GM12874 (cell line): ENCODE data around the gene TMEM132E.

Experiments used
- TF ChIP-seq, protein P1 (sequence below): IDR thresholded peaks from 2 replicates; pipeline ENCODE4 v1.5.1; 2011; ENCODE audit warnings: low read depth, mild to moderate bottlenecking, control low read depth, low read length, moderate library complexity; ENCODE audit not compliant: insufficient read depth

TMEM132E gene

DNA sequence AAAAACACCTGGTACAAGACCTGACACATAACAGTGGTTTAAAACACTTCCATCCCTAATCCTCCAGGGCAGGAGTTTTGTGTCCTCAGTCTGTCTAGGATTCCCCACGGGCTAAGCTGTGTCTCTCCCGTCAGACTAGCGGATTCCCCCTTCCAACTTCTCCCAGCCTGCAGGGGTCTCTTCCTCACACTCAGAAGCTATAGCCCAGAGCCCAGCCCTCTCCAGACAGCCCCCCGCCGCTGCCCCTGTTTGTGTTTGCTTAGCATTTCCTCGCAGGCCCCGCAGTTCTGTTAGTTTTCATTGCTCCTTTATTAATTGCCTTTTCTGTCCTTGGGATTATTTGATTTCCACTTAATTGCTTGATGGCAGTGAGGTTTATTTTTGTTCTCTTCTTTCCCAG lies 91.2 kb downstream of the TMEM132E start:
- TF ChIP-seq, protein P1, sequence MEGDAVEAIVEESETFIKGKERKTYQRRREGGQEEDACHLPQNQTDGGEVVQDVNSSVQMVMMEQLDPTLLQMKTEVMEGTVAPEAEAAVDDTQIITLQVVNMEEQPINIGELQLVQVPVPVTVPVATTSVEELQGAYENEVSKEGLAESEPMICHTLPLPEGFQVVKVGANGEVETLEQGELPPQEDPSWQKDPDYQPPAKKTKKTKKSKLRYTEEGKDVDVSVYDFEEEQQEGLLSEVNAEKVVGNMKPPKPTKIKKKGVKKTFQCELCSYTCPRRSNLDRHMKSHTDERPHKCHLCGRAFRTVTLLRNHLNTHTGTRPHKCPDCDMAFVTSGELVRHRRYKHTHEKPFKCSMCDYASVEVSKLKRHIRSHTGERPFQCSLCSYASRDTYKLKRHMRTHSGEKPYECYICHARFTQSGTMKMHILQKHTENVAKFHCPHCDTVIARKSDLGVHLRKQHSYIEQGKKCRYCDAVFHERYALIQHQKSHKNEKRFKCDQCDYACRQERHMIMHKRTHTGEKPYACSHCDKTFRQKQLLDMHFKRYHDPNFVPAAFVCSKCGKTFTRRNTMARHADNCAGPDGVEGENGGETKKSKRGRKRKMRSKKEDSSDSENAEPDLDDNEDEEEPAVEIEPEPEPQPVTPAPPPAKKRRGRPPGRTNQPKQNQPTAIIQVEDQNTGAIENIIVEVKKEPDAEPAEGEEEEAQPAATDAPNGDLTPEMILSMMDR, result no peak

DNA sequence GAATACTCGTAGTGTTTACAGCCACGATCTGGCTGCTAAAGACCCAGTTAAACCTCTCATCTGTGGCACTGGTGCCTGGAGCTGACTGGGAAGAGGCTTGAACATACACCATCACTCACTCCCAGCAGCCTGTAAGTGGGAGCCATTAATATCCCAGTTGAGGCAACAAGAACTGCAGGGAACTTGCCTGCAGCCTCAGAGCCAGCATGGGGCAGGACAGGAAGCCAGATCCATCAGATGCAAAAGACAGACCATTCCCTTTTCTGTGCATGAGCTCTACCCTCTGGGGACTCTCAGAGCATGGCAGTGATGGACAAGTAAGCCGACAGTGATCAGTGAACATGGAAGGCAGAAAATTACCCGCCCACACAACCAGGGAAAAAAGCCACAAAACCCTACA lies 91.8 kb downstream of the TMEM132E start:
- TF ChIP-seq, protein P1, result no peak

DNA sequence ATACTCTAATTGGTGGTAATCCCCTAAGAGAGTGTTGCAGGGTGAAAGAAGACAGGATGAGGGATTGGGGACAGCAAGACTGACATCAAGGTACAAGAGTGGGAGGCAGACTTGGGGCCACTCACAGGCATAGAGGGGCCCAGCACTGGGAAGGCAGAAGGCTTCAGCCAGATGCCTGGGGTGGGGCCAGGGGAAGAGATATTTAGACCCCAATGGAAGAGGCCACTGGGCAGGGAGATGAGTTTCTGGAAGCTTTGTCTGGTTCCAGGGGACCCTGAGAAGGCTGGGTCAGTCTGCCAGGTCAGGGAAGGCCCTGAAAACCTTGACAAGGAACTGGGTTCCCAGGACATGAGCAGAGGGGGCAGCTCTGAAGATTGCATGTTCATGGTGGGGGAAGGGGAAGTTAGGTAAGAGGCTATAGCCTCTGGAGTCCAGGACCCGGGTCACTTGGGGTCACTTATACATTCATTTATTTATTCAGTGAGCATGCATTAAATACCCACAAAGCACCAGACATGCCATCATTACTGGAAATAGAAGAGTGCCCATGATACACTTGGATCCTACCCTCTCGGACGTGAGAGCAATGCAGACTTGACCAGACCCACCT lies 92.9 kb downstream of the TMEM132E start:
- TF ChIP-seq, protein P1, result no peak

DNA sequence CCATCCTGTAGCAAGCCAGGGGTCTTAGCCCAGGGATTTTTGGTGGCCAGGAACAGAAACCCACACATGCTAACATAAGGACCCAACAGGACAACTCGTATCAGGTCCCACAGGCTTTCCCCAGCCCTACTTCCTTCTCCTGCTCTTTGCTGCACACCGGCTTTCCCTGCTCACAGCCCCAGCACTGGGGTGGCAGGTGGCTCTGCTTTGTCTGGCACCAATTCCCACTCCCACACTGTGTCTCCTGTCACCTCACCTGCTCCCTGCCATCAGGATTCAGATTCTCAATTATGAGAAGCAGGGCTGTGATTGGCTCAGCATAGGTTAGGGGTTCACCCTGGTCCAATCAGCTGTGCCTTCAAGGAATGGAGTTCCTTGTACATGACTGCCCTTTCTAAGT lies 94.1 kb downstream of the TMEM132E start:
- TF ChIP-seq, protein P1, result no peak

DNA sequence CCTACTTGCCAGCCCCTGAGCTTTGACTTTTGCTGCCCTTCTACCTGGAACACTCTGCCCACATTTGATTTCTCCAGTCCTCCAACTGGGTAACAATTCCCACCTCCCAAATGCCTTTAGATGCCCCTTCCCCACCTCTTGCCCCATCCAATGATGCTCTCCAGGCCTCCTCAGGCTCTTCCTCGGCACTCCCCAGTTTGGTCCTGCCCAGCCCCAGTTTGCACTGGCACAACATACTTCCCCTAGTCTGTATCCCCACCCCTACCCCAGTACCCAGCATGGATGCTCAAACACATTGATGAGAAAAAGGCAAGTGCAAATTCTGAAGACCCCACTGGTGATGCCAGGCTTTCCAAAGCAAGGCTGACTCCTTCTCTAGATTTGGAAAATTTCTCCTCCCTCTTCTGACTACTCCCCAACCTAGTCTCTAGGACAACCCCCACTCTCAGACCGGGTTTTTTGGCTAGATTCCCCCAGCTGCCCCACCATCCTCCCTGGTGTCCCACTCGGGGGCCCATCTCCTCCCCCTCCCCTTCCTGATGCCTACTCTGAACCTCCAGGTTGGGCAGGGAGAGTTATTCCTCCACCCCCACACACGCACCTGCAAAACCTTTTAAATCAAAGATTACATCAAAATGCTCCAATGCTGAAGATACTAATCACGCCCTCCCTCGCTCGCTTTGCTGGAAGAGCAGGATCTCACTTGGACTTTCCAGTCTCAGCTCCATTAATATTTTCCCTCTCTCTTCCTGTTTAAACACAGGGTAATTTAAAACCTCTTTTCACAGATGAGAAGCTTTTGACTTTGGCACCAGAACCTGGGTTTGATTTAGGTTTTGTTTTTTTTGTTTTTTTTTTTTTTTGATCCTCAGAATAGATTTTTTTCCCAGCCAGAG lies 94.9 kb downstream of the TMEM132E start:
- TF ChIP-seq, protein P1, result no peak

DNA sequence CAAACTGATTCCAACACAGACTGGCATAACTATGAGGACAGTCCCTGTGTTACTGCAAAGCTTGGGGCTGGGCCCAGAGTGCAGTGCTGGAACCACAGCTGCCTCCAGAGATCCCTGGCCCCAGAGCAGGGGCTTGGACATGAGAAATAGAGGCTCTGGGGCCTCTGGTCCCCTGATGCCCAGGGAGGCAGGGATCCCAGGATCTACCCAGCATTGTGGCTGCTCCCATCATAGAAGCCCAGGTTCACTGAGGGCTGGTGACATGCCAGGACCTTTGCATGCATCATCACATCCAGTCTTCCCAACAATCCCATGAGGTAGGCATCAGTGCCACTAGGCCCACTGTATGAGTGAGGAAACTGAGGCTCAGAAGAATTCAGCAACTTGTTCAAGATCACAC lies 95.8 kb downstream of the TMEM132E start:
- TF ChIP-seq, protein P1, result no peak

DNA sequence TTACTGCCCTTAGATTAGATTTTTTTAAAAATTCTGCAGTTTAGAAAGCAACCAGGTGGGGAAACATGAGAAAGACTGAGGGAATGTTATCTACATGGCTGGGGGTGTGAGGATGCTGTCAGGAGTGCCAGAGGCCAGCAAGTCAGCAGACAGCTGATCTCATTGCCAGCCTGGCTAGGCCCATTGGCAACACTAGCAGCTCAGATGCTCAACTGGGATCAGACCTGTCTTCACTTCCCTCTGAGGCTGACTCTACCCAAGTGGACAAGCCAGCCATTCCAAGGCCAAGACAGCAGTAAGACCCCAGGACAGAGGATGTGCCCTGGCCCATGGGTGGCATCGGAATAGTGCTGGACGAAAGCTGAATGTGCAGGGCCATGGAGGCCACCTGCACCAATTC lies 96.2 kb downstream of the TMEM132E start:
- TF ChIP-seq, protein P1, result no peak
